Stomach (tissue), 19 donors: ENCODE results near the gene RPN1. TPM values are rescaled to one million over a fixed set of nuclear protein-coding genes. Genes with fewer than 3 reads are reported as not detected.

ENCODE experiments used
- DNase-seq, 2 donors: peaks; one replicate each; pipeline versions ENCODE4 v3.0.0 to v3.0.0-alpha.2; 2013 to 2019
- H3K27ac ChIP-seq, 5 donors: fragments of 200-600 bp in 4 of 5; sonication (generic) in 4 of 5; one replicate each; pipeline ENCODE4 v1.5.1; 2013 to 2019; ENCODE audit warnings: mild to moderate bottlenecking in 1 of 5, moderate library complexity in 1 of 5
- H3K27me3 ChIP-seq, 3 donors: fragments of 200-600 bp; sonication (generic); one replicate each; pipeline ENCODE4 v1.5.1; 2017 to 2019; ENCODE audit warnings: mixed run types in 1 of 3
- H3K36me3 ChIP-seq, 4 donors: fragments of 200-600 bp; sonication (generic); 1 replicate in 3 of 4; 2 replicates in 1 of 4; pipeline ENCODE4 v1.5.1; 2016 to 2019
- H3K4me1 ChIP-seq, 4 donors: fragments of 200-600 bp; sonication (generic); one replicate each; pipeline ENCODE4 v1.5.1; 2016 to 2019
- H3K4me3 ChIP-seq, 4 donors: fragments of 200-600 bp; sonication (generic) in 3 of 4; one replicate each; pipeline ENCODE4 v1.5.1; 2016 to 2019; ENCODE audit warnings: mild to moderate bottlenecking in 1 of 4
- H3K9me3 ChIP-seq, 4 donors: fragments of 200-600 bp; sonication (generic); one replicate each; pipeline ENCODE4 v1.5.1; 2016 to 2019
- CTCF ChIP-seq, 7 experiments: fragments of 450-650 bp in 4 of 7; fragments of 200-600 bp in 3 of 7; sonication (generic) in 3 of 7; IDR thresholded peaks; one replicate each; pipeline ENCODE4 v1.5.1; 2016 to 2019; ENCODE audit warnings: antibody characterized with exemption in 7 of 7, control low read depth in 2 of 7, mild to moderate bottlenecking in 1 of 7
- EP300 ChIP-seq: sonication (generic); formaldehyde crosslinking; IDR thresholded peaks from one replicate; pipeline ENCODE4 v1.6.1; 2017; ENCODE audit warnings: antibody characterized with exemption
- POLR2A ChIP-seq, 4 donors: fragments of 450-650 bp; IDR thresholded peaks; one replicate each; pipeline ENCODE4 v1.6.1; 2016; ENCODE audit warnings: antibody characterized with exemption in 4 of 4, control low read depth in 2 of 4, mild to moderate bottlenecking in 1 of 4, moderate library complexity in 1 of 4
- POLR2AphosphoS5 ChIP-seq, 3 donors: sonication (generic); formaldehyde crosslinking; IDR thresholded peaks; one replicate each; pipeline ENCODE4 v1.6.1; 2016; ENCODE audit warnings: antibody characterized with exemption in 3 of 3
- WGBS, 5 donors: extraction: QIAGEN DNeasy Blood & Tissue Kit in 3 of 5; methylation state at CpG; one replicate each; pipeline versions ENCODE4 v1.1.5 to v1.1.7; 2013 to 2018; 5-methylcytosine and 5-hydroxymethylcytosine counted together
- intact Hi-C: fragments of 100-400 bp; cut with DNase I; formaldehyde crosslinking; loops from one replicate; pipeline ENCODE4 v1.15.1; 2023; ENCODE audit warnings: low total_unique reads
- long read RNA-seq, 10 donors: transcript quantifications; one replicate each; lab custom pipeline, GENCODE V29; 2026
- polyA plus RNA-seq, 3 donors: library from polyadenylated mRNA; stranded (reverse); fragments of 200-250 nt; gene quantifications; one replicate each; pipeline ENCODE4 v1.2.3, GENCODE V29; 2013
- total RNA-seq, 5 donors: library from RNA; depleted of rRNA; stranded (reverse); fragments of >200 nt; gene quantifications; one replicate each; pipeline versions ENCODE4 v1.1.0 to v1.2.3, GENCODE V29; 2014 to 2016
- donor health status: healthy with polysubstance abuse.
- donor health status: Bipolar disorder and iron deficiency.
- donor health status: healthy.

RPN1 gene
- total RNA-seq: 100 to 1,000 TPM in 4 of 5 donors, 10 to 100 TPM in 1; 80.5 to 328 (median 131) TPM
- polyA plus RNA-seq: 10 to 100 TPM; 39.9 to 87.1 (median 83.0) TPM
- long read RNA-seq, donor 1, transcript RPN1-201 (10 exons, 2,314 nt): major isoform, 12 of 16 reads
- long read RNA-seq, donor 1, partial matches to known transcripts: 0 of 16 reads
- long read RNA-seq, donor 1, other reads (novel, unspliced or antisense): 0 of 16 reads
- long read RNA-seq, donor 2, transcript RPN1-201 (10 exons, 2,314 nt): major isoform, 36 of 45 reads
- long read RNA-seq, donor 2, partial matches to known transcripts: 8 of 45 reads
- long read RNA-seq, donor 2, other reads (novel, unspliced or antisense): 0 of 45 reads
- long read RNA-seq, donor 3, transcript RPN1-201 (10 exons, 2,314 nt): major isoform, 13 of 25 reads
- long read RNA-seq, donor 3, partial matches to known transcripts: 12 of 25 reads
- long read RNA-seq, donor 3, other reads (novel, unspliced or antisense): 0 of 25 reads
- long read RNA-seq, donor 4, partial matches to known transcripts: 0 of 2 reads
- long read RNA-seq, donor 4, other reads (novel, unspliced or antisense): 0 of 2 reads
- long read RNA-seq, donor 5, transcript RPN1-201 (10 exons, 2,314 nt): major isoform, 38 of 53 reads
- long read RNA-seq, donor 5, partial matches to known transcripts: 15 of 53 reads
- long read RNA-seq, donor 5, other reads (novel, unspliced or antisense): 0 of 53 reads
- long read RNA-seq, donor 6: 0 reads
- long read RNA-seq, donor 7, transcript RPN1-201 (10 exons, 2,314 nt): major isoform, 31 of 50 reads
- long read RNA-seq, donor 7, partial matches to known transcripts: 18 of 50 reads
- long read RNA-seq, donor 7, other reads (novel, unspliced or antisense): 0 of 50 reads
- long read RNA-seq, donor 8, transcript RPN1-201 (10 exons, 2,314 nt): major isoform, 42 of 69 reads
- long read RNA-seq, donor 8, partial matches to known transcripts: 26 of 69 reads
- long read RNA-seq, donor 8, other reads (novel, unspliced or antisense): 0 of 69 reads
- long read RNA-seq, donor 9, transcript RPN1-201 (10 exons, 2,314 nt): major isoform, 18 of 29 reads
- long read RNA-seq, donor 9, partial matches to known transcripts: 11 of 29 reads
- long read RNA-seq, donor 9, other reads (novel, unspliced or antisense): 0 of 29 reads
- long read RNA-seq, donor 10, transcript RPN1-201 (10 exons, 2,314 nt): major isoform, 14 of 14 reads
- long read RNA-seq, donor 10, partial matches to known transcripts: 0 of 14 reads
- long read RNA-seq, donor 10, other reads (novel, unspliced or antisense): 0 of 14 reads

GRCh38 chr3:128650096-128651050 lies at the start of gene RPN1:
RPN1 (minus strand) TSS chr3:128650818; CDS start chr3:128650800, 18 bp downstream.
- Histone ChIP-seq H3K36me3 (peaks cover 0 to 8% (median 0%) of the 10 kb centered on the region in 4 donors), H3K4me1 (peaks cover 17 to 57% (median 23%) of the 10 kb centered on the region in 4 donors), H3K9me3 (no peaks in the 10 kb centered on the region), H3K27ac (peak within 1 kb of the TSS; percentile 95 to 100 (median 100)), H3K4me3 (peak within 1 kb of the TSS; percentile 89 to 100 (median 95)), H3K27me3 (no peaks in the 10 kb centered on the region)
- peak; percentile 64 to 92 (median 91) for TF ChIP-seq POLR2AphosphoS5 (IDR thresholded peaks at IDR 0.05)
- TF ChIP-seq POLR2A (IDR thresholded peaks at IDR 0.05): peak in 2 of 4 donors; percentile 23 to 60
- TF ChIP-seq CTCF (IDR thresholded peaks at IDR 0.05): no peak
- 0 to 1% (median 0%) methylated on average over 37 to 96 of the region's 96 CpGs for WGBS, 5 donors
- intact Hi-C loops: no loop called here
- peak; percentile 98 for DNase-seq

- intact Hi-C loops: no loop called here
- peak; percentile 51 to 77 for DNase-seq
- peaks cover 0 to 21% (median 7%) of the 10 kb centered on the region in 4 donors for H3K4me1 ChIP-seq
- WGBS, 5 donors: 1 to 8% (median 1%) methylated on average over 22 to 53 of the region's 53 CpGs
- peak overlapping the region; percentile 57 to 89 (median 75) for H3K27ac ChIP-seq
- no peaks in the 10 kb centered on the region for H3K9me3 ChIP-seq
- H3K27me3 ChIP-seq: no peaks in the 10 kb centered on the region
- TF ChIP-seq POLR2AphosphoS5 (IDR thresholded peaks at IDR 0.05) (no peak), EP300 (no peak), CTCF (IDR thresholded peaks at IDR 0.05) (no peak), POLR2A (IDR thresholded peaks at IDR 0.05) (no peak)
- H3K36me3 ChIP-seq: no peaks in the 10 kb centered on the region
- H3K4me3 ChIP-seq: peak overlapping the region; percentile 56 to 70 (median 61)
Measured at GRCh38 chr3:128698211-128699047, 47.8 kb upstream of the RPN1 start.

DNA sequence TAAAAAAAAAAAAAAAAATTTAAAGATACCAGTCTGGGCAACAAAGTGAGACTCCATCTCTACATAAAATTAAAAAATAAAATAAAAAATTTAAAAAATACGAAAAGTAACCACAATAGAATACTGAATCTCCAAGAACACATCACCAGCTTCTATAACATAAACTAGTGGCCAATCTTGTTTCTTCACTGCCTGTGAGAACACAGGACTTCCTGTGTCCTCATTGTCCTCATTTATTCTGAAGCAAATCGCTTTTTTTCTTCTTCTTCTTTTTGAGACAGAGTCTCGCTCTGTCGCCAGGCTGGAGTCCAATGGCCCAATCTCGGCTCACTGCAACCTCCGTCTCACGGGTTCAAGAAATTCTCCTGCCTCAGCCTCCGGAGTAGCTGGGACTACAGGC lies 46.7 kb upstream of the RPN1 start:
- intact Hi-C loops: no loop called here
- peaks cover 0 to 18% (median 7%) of the 10 kb centered on the region in 4 donors for H3K4me1 ChIP-seq
- no peak for TF ChIP-seq POLR2AphosphoS5 (IDR thresholded peaks at IDR 0.05)
- no peak for TF ChIP-seq EP300
- TF ChIP-seq CTCF (IDR thresholded peaks at IDR 0.05): no peak
- TF ChIP-seq POLR2A (IDR thresholded peaks at IDR 0.05): no peak
- no peaks in the 10 kb centered on the region for H3K9me3 ChIP-seq
- DNase-seq: no peak
- WGBS, 5 donors: 91 to 98% (median 95%) methylated on average over 8 of the region's 8 CpGs
- H3K27me3 ChIP-seq: peaks cover 0 to 5% (median 0%) of the 10 kb centered on the region in 3 donors
- no peak overlapping the region for H3K4me3 ChIP-seq
- no peaks in the 10 kb centered on the region for H3K36me3 ChIP-seq
- no peak overlapping the region for H3K27ac ChIP-seq
